DMS 273 (cell line): ENCODE results near the gene ZNF618.

Experiments
- DNase-seq: peaks from one replicate; lab custom pipeline; 2025; ENCODE audit not compliant: unreplicated experiment; lab: John Stamatoyannopoulos, UW

ZNF618 gene

GRCh38 chr9:113998525-113999255 is 122.6 kb downstream of the ZNF618 start:
- DNase-seq = peak; percentile 60

GRCh38 chr9:113999256-114000062 is 123.3 kb downstream of the ZNF618 start:
- peak; percentile 14 for DNase-seq

GRCh38 chr9:114000063-114000454 is 124.0 kb downstream of the ZNF618 start:
- DNase-seq = no peak

GRCh38 chr9:114000671-114001409 is 124.7 kb downstream of the ZNF618 start:
- peak; percentile 13 for DNase-seq

DNA sequence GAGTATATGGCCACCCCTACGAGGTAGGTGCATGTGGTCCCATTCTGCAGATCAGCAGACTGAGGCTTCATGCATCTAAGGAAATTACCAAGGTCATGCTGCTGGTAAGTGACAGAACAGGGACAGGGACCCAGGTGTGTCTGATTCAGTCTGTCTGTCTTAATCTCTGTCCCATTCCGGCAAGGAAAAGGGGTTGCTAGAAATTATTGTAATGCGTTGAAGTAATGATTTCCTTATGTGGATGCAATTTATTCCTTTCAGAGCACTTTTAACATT is 125.2 kb downstream of the ZNF618 start:
- no peak for DNase-seq

- DNase-seq = no peak
These were observed 125.7 kb downstream of the ZNF618 start for GRCh38 chr9:114001794-114002261.

- peak; percentile 33 for DNase-seq
These were observed 126.3 kb downstream of the ZNF618 start for GRCh38 chr9:114002271-114002985.

- no peak for DNase-seq
These were observed 126.9 kb downstream of the ZNF618 start for GRCh38 chr9:114002986-114003350.

GRCh38 chr9:114003351-114003750 is 127.2 kb downstream of the ZNF618 start:
- peak; percentile 57 for DNase-seq

- peak; percentile 96 for DNase-seq
These were observed 127.6 kb downstream of the ZNF618 start for GRCh38 chr9:114003758-114004157.

- DNase-seq = peak; percentile 85
These were observed 128.2 kb downstream of the ZNF618 start for GRCh38 chr9:114004221-114004716.

- no peak for DNase-seq
These were observed 129.5 kb downstream of the ZNF618 start for GRCh38 chr9:114005371-114006154.

GRCh38 chr9:114006155-114006550 is 130.0 kb downstream of the ZNF618 start:
- DNase-seq = no peak

GRCh38 chr9:114006931-114007691 is 131.0 kb downstream of the ZNF618 start:
- no peak for DNase-seq

- no peak for DNase-seq
These were observed 132.0 kb downstream of the ZNF618 start for GRCh38 chr9:114007991-114008666.

DNA sequence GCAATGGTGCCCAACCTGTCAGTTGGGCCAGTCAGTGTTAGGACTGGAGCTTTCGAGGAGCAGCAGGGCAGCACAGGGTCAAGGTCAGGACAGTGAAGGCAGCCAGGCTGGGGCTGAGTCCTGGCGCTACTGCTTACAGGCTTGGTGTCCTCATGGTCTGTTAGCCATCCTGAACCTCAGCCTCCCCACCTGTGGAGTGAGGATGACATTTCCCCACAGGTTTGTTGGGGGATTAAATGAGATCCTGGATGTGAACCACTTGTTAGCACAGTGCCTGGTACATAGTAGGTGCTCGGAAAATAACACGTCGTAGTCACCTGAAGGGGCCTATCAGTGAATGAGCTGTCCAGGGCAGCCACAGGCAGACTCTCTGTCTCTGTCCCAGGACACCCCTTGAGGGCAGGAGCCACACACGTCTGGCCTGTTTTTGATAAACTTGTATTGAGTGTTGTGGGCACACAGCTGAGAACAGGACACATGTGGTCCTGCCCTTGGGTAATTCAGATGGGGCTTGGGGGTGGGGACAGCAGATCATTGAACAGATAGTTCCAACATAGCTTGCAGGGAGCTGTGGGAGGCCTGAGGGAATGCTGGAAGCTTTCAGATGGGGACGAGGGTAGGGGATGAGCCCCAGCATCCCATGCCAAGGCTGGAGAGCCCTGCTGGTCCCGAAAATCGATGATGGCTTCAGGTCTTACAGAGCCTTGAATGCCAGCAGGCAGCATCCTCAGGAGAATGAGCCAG is 132.7 kb downstream of the ZNF618 start:
- DNase-seq = no peak

DNA sequence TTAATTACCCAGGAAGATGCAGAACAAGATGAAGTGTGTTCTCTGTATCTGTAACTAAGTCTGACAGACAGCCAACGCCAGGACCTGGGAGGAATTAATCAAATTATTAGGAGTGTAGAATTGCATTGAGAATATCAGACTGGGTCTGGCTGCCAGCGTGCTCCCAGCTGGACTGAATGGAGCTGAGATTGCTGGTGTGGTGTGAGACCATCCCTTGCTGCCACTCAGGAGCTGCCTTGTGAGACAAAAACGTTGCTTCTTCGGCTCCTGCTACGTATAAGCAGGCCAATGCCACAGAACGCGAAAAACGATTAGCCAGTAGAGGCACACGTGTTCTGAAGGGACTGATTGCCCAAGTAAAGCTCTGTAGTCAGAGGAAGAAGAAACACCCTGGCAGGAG is 135.2 kb downstream of the ZNF618 start:
- DNase-seq = no peak

- no peak for DNase-seq
These were observed 136.0 kb downstream of the ZNF618 start for GRCh38 chr9:114012126-114012525.
